ENCODE results near the gene CPPED1.
"Not testable (repeated sequence)": the region's sequence is repeated elsewhere in the genome, so short reads cannot be mapped to it uniquely, and the experiment has no call there.

Gene CPPED1

DNA sequence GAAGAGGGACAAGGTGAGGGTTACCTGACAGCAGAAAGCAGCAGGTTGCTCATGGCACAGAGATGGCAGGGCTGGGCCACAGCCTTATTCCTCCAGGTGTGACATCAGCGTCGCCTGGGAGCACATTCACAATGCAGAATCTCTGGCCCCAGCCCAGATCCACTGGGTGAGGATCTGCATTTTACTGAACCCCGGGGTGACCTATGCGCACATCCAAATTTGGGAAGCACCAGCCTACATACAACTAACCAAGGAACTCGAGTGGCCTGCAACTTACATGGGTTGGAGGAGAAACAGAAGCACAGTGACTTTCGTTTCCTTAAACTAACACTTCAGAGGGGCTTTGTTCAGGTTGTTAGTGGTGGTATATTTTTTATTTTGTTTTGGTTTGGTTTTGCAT is 17.6 kb downstream of the CPPED1 start:
- H3K4me3 ChIP-seq (ENCODE audit: low read depth, low read length): no peak overlapping the region
- H3K4me1 ChIP-seq (ENCODE audit: control insufficient read depth, insufficient read depth, low read length): no peaks in the 10 kb centered on the region
- no peaks in the 10 kb centered on the region for H3K9me3 ChIP-seq (ENCODE audit: control insufficient read depth, insufficient read depth, low read length)
- no peaks in the 10 kb centered on the region for H3K36me3 ChIP-seq (ENCODE audit: control insufficient read depth, insufficient read depth, low read length)
- H3K27me3 ChIP-seq (ENCODE audit: control insufficient read depth, insufficient read depth, low read length): no peaks in the 10 kb centered on the region
- H3K9ac ChIP-seq (ENCODE audit: low read depth, low read length): no peak overlapping the region

DNA sequence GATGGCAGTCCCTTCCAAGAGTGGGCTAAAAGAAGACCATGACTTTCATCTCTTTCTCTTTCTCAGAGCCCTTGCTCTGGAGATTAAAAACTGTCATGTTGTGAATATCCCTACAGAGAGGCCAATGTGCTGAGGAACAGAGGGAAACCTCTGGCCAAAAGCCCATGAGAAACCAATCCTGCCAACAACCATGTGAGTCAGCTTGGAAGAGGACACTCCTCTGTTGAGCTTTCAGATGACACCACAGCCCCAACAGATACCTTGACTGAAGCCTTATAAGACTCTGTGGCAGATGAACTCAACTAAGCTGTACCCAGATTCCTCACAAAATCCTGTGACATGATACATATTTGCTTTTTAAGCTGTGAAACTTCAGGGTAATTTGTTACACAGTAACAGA is 19.6 kb downstream of the CPPED1 start:
- H3K36me3 ChIP-seq (ENCODE audit: control insufficient read depth, insufficient read depth, low read length): no peaks in the 10 kb centered on the region
- no peak overlapping the region for H3K4me3 ChIP-seq (ENCODE audit: low read depth, low read length)
- no peaks in the 10 kb centered on the region for H3K27me3 ChIP-seq (ENCODE audit: control insufficient read depth, insufficient read depth, low read length)
- no peaks in the 10 kb centered on the region for H3K4me1 ChIP-seq (ENCODE audit: control insufficient read depth, insufficient read depth, low read length)
- H3K9ac ChIP-seq (ENCODE audit: low read depth, low read length): no peak overlapping the region
- H3K9me3 ChIP-seq (ENCODE audit: control insufficient read depth, insufficient read depth, low read length): no peaks in the 10 kb centered on the region

DNA sequence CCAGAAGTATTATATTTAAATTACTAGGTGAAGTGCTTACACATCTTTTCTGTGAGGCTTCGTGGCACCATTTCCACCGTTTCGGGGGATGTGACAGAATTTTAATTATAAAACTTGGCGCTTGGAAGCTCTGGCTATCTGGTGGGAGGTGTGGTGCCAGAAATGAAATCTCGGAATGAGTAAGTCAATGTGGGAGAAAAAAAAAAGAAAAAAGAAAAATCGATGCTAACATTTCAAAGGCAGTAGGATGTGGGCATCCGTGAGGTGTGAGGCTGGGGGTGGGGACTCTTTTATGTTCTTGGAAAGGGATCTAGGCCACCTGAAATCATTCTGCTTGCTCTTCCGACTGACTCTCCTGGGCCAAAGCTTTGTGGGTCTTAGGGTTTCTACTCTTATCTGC is 21.9 kb downstream of the CPPED1 start:
- Histone ChIP-seq H3K36me3 (ENCODE audit: control insufficient read depth, insufficient read depth, low read length) (no peaks in the 10 kb centered on the region), H3K9ac (ENCODE audit: low read depth, low read length) (no peak overlapping the region), H3K9me3 (ENCODE audit: control insufficient read depth, insufficient read depth, low read length) (no peaks in the 10 kb centered on the region), H3K27me3 (ENCODE audit: control insufficient read depth, insufficient read depth, low read length) (no peaks in the 10 kb centered on the region), H3K4me1 (ENCODE audit: control insufficient read depth, insufficient read depth, low read length) (no peaks in the 10 kb centered on the region), H3K4me3 (ENCODE audit: low read depth, low read length) (no peak overlapping the region)

DNA sequence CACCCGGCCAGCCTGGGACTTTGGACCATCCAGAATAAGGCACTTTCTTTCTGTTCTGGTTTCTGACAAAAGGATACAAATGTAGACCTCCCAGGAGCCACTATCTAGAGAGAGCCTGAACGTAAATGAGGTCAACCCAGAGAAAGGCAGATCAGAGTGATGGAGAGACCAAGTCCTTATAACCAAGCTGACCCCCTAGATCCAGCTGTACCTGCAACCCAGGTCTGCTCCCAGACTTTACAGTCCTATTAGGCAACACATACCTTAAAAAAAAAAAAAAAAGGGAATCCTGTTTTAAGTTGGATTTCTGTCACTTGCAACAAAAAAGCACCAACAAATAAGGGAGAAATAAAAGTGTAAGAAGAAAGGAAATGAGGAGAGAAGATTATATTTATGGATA is 23.2 kb downstream of the CPPED1 start:
- Histone ChIP-seq H3K9ac (ENCODE audit: low read depth, low read length) (no peak overlapping the region), H3K4me1 (ENCODE audit: control insufficient read depth, insufficient read depth, low read length) (no peaks in the 10 kb centered on the region), H3K4me3 (ENCODE audit: low read depth, low read length) (no peak overlapping the region), H3K27me3 (ENCODE audit: control insufficient read depth, insufficient read depth, low read length) (no peaks in the 10 kb centered on the region), H3K9me3 (ENCODE audit: control insufficient read depth, insufficient read depth, low read length) (no peaks in the 10 kb centered on the region), H3K36me3 (ENCODE audit: control insufficient read depth, insufficient read depth, low read length) (no peaks in the 10 kb centered on the region)

DNA sequence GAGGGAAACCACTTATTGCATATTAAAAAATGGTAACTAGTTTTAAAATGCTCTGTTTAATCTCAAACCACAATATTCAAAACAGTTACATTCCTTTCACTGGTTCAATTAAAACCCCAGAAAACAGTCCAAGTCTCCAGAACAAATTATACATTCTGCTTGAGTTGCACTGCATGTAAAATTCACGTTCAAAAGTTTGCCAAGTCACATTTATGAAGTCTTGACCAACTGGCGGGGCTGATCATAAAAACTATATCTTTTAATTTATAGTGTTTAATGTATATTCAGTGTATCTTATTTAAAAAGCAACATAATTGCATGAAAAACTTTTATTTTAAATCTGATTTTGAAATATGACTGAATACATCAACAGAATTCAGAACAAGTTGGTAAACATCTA is 25.0 kb downstream of the CPPED1 start:
- Histone ChIP-seq H3K27me3 (ENCODE audit: control insufficient read depth, insufficient read depth, low read length) (no peaks in the 10 kb centered on the region), H3K4me3 (ENCODE audit: low read depth, low read length) (no peak overlapping the region), H3K9ac (ENCODE audit: low read depth, low read length) (no peak overlapping the region), H3K9me3 (ENCODE audit: control insufficient read depth, insufficient read depth, low read length) (no peaks in the 10 kb centered on the region), H3K36me3 (ENCODE audit: control insufficient read depth, insufficient read depth, low read length) (no peaks in the 10 kb centered on the region), H3K4me1 (ENCODE audit: control insufficient read depth, insufficient read depth, low read length) (no peaks in the 10 kb centered on the region)

DNA sequence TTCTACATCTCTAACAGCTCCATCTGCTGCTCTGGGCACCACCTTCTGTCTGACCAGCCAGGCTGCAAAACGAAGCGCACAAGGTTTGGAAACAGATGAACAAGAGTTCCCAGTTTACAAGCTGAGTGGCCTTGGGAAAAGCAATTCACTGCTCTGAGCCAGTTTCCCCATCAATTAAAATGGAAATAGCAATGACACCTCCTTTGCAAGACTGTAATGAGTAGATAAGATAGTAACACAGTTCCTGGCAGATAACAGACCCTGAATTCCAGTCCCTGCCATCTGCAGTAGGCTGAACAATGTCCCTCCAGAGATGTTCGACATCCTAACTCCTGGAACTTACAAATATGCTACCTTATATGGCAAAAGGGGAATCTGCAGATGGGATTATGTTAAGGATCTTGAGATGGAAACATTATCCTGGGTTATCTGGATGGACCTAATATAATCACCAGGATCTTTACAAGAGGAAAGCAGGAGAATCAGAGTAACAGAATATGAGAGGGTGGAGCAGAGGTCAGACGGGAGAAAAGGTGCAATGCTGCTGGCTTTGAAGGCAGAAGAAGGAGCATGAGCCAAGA is 27.9 kb downstream of the CPPED1 start:
- H3K36me3 ChIP-seq (ENCODE audit: control insufficient read depth, insufficient read depth, low read length): no peaks in the 10 kb centered on the region
- H3K4me1 ChIP-seq (ENCODE audit: control insufficient read depth, insufficient read depth, low read length): no peaks in the 10 kb centered on the region
- no peaks in the 10 kb centered on the region for H3K27me3 ChIP-seq (ENCODE audit: control insufficient read depth, insufficient read depth, low read length)

DNA sequence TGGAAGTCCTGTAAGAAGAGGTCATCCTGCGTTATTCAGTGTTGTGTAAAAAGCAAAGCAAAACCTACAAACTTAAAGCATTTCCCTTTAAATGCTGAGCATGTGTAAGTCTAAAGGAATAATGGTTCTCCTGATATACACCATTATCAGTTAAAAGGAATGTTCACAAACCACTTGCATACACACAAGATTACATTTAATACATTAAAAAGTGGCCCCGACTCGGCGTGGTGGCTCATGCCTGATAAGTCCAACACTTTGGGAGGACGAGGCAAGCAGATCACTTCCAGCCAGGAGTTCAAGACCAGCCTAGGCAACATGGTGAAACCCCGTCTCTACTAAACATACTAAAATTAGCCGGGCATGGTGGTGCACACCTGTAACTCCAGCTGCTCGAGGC is 30.5 kb downstream of the CPPED1 start:
- Histone ChIP-seq H3K9ac (ENCODE audit: low read depth, low read length) (no peak overlapping the region), H3K4me3 (ENCODE audit: low read depth, low read length) (no peak overlapping the region), H3K27me3 (ENCODE audit: control insufficient read depth, insufficient read depth, low read length) (no peaks in the 10 kb centered on the region), H3K9me3 (ENCODE audit: control insufficient read depth, insufficient read depth, low read length) (no peaks in the 10 kb centered on the region), H3K4me1 (ENCODE audit: control insufficient read depth, insufficient read depth, low read length) (no peaks in the 10 kb centered on the region), H3K36me3 (ENCODE audit: control insufficient read depth, insufficient read depth, low read length) (no peaks in the 10 kb centered on the region)

More for the DNA sequence above, 27.9 kb downstream of the CPPED1 start:
- H3K9ac ChIP-seq (ENCODE audit: low read depth, low read length): no peak overlapping the region
- H3K9me3 ChIP-seq (ENCODE audit: control insufficient read depth, insufficient read depth, low read length): no peaks in the 10 kb centered on the region
- no peak overlapping the region for H3K4me3 ChIP-seq (ENCODE audit: low read depth, low read length)

DNA sequence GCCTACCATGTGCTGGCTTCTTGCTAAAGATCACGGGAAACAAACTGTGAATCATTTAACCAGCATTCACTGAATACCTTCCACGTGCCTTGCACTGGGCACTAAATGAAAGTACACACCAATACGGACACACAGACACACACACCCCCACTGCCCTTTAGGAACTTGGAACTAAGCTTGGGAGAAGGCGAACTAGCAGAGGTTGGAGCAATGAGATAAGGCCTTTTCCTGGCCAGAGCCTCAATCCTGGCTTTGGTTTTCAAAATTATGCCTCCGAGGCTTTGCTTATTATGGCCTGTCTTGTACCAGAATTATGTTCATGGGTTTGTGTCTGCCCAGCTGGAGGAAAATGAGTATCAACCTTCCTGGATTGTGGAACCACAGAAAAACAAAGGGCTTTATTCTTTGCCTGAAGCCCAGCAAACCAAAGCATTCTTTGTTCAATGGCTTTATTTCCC is 32.3 kb downstream of the CPPED1 start:
- Histone ChIP-seq H3K27me3 (ENCODE audit: control insufficient read depth, insufficient read depth, low read length) (no peaks in the 10 kb centered on the region), H3K9me3 (ENCODE audit: control insufficient read depth, insufficient read depth, low read length) (no peaks in the 10 kb centered on the region), H3K36me3 (ENCODE audit: control insufficient read depth, insufficient read depth, low read length) (no peaks in the 10 kb centered on the region), H3K9ac (ENCODE audit: low read depth, low read length) (no peak overlapping the region), H3K4me3 (ENCODE audit: low read depth, low read length) (no peak overlapping the region), H3K4me1 (ENCODE audit: control insufficient read depth, insufficient read depth, low read length) (no peaks in the 10 kb centered on the region)

DNA sequence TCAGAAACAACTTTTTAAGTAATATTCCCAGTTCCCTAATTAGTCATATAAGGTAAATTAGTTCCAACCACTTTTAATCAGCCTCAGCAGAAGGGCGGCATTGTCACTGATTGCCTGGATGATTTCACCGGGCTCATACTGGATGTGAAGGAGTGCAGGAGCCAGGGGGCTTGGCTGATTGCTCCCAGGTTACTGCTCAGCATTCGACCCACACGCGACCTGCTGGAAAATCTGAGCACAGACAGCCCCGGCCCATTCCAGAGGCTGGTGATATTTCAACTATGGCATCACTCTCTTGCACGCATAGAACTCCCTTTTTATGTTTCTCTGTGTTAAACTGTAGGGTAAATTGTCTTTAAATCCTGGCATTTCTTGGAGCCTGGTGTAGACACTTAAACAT is 34.2 kb downstream of the CPPED1 start:
- H3K27me3 ChIP-seq (ENCODE audit: control insufficient read depth, insufficient read depth, low read length): no peaks in the 10 kb centered on the region
- H3K36me3 ChIP-seq (ENCODE audit: control insufficient read depth, insufficient read depth, low read length): no peaks in the 10 kb centered on the region
- no peak overlapping the region for H3K9ac ChIP-seq (ENCODE audit: low read depth, low read length)
- no peaks in the 10 kb centered on the region for H3K4me1 ChIP-seq (ENCODE audit: control insufficient read depth, insufficient read depth, low read length)
- H3K4me3 ChIP-seq (ENCODE audit: low read depth, low read length): no peak overlapping the region
- H3K9me3 ChIP-seq (ENCODE audit: control insufficient read depth, insufficient read depth, low read length): no peaks in the 10 kb centered on the region

DNA sequence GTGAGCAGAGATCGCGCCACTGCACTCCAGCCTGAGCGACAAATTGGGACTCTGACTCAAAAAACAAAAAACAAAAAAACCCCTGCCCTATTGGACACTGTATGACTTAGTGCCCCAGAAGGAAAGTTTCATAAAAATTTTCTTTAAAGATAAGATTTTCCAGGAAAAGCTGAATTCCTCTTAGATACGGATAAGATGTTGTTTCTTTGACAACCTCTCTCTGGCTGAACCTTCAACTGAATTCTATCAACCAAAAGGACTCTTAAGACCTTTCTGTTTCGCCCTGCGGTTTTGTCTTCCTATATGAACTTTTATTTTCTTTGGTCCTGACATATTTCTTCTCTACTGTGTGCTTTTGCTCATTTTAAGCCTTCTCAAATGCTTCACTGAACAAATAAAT is 35.8 kb downstream of the CPPED1 start:
- no peaks in the 10 kb centered on the region for H3K4me1 ChIP-seq (ENCODE audit: control insufficient read depth, insufficient read depth, low read length)
- no peaks in the 10 kb centered on the region for H3K27me3 ChIP-seq (ENCODE audit: control insufficient read depth, insufficient read depth, low read length)
- H3K9ac ChIP-seq (ENCODE audit: low read depth, low read length): no peak overlapping the region
- no peaks in the 10 kb centered on the region for H3K36me3 ChIP-seq (ENCODE audit: control insufficient read depth, insufficient read depth, low read length)
- H3K9me3 ChIP-seq (ENCODE audit: control insufficient read depth, insufficient read depth, low read length): no peaks in the 10 kb centered on the region
- no peak overlapping the region for H3K4me3 ChIP-seq (ENCODE audit: low read depth, low read length)

DNA sequence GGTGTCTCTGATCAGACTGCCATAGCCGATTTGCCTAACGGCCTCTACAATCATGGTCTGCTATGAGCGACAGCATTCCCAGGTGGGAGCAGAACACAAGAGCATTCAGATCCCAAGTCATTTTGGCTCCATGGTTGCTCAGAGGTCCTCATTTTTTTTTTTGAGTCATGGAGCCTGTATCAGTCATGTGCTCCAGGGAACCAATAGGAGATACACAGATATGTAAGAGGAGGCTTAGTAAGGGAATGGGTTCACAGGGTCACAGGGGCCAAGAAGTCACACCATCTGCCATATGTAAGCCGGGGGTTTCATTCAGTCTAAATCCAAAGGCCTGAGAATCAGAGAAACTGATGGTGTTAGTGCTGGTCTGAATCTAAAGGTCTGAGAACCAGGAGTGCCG is 36.8 kb downstream of the CPPED1 start:
- Histone ChIP-seq H3K4me3 (ENCODE audit: low read depth, low read length) (no peak overlapping the region), H3K9ac (ENCODE audit: low read depth, low read length) (no peak overlapping the region), H3K9me3 (ENCODE audit: control insufficient read depth, insufficient read depth, low read length) (no peaks in the 10 kb centered on the region), H3K4me1 (ENCODE audit: control insufficient read depth, insufficient read depth, low read length) (no peaks in the 10 kb centered on the region), H3K36me3 (ENCODE audit: control insufficient read depth, insufficient read depth, low read length) (no peaks in the 10 kb centered on the region), H3K27me3 (ENCODE audit: control insufficient read depth, insufficient read depth, low read length) (no peaks in the 10 kb centered on the region)

DNA sequence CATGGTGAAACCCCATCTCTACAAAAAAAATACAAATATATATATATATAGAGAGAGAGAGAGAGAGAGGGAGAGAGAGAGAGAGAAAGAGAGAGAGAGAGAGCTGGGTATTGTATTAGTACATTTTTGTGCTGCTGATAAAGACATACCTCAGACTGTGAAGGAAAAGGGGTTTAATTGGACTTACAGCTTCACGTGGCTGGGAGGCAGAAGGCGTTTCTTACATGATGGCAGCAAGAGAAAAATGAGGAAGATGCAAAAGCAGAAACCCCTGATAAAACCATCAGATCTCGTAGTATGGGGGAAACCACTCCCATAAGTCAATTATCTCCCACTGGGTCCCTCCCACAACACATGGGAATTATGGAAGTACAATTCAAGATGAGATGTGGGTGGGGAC is 37.5 kb downstream of the CPPED1 start:
- H3K4me3 ChIP-seq (ENCODE audit: low read depth, low read length); H3K36me3 ChIP-seq (ENCODE audit: control insufficient read depth, insufficient read depth, low read length); H3K27me3 ChIP-seq (ENCODE audit: control insufficient read depth, insufficient read depth, low read length); H3K4me1 ChIP-seq (ENCODE audit: control insufficient read depth, insufficient read depth, low read length); H3K9ac ChIP-seq (ENCODE audit: low read depth, low read length); H3K9me3 ChIP-seq (ENCODE audit: control insufficient read depth, insufficient read depth, low read length): not testable (repeated sequence)

All from iPS-15b (cell line).